PC-9 (cell line): ENCODE measurements around the gene EIF2AK3. TPM values are rescaled to one million over a fixed set of nuclear protein-coding genes. Genes with fewer than 3 reads are reported as not detected.

Experiments used
- BruUV-seq: library from RNA; stranded (reverse); fragments of 400-500 nt; replicated peaks from 2 replicates; lab custom pipeline; 2021; lab: Mats Ljungman, UMichigan
- CTCF ChIA-PET: fragments of 300-600 bp; sonication (Branson Sonifier 250); formaldehyde crosslinking; loops from one replicate; lab custom pipeline; 2022; ENCODE audit warnings: antibody characterized with exemption; lab: Charles Lee
- POLR2A ChIA-PET: fragments of 300-600 bp; sonication (Branson Sonifier 250); formaldehyde crosslinking; loops from one replicate; lab custom pipeline; 2022; ENCODE audit warnings: antibody characterized with exemption; ENCODE audit not compliant: unreplicated experiment; lab: Charles Lee
- DNase-seq, 2 experiments: peaks; one replicate each; pipeline versions ENCODE4 v3.0.0 to v3.0.0-alpha.2; 2015 to 2022; ENCODE audit warnings: mixed read lengths in 1 of 2
- H2AFZ ChIP-seq: fragments of 200-600 bp; sonication (generic); 2 replicates; pipeline ENCODE4 v1.8.1; 2017; ENCODE audit warnings: antibody characterized with exemption
- H3F3A ChIP-seq: fragments of 200-600 bp; sonication (generic); 2 replicates; pipeline ENCODE4 v1.8.1; 2017; ENCODE audit warnings: antibody characterized with exemption, mild to moderate bottlenecking, low read depth; ENCODE audit not compliant: insufficient read depth
- H3K27ac ChIP-seq: fragments of 200-600 bp; sonication (generic); 2 replicates; pipeline ENCODE4 v1.6.1; 2016; ENCODE audit warnings: mixed run types
- H3K27me3 ChIP-seq: fragments of 200-600 bp; sonication (generic); 2 replicates; pipeline ENCODE4 v1.6.1; 2016; ENCODE audit warnings: low read depth, mixed run types; ENCODE audit not compliant: insufficient read depth
- H3K36me3 ChIP-seq: fragments of 200-600 bp; sonication (generic); 2 replicates; pipeline ENCODE4 v1.6.1; 2016; ENCODE audit warnings: low read depth, mixed run types
- H3K4me1 ChIP-seq: fragments of 200-600 bp; sonication (generic); replicated peaks from 2 replicates; pipeline ENCODE4 v1.6.1; 2016; ENCODE audit warnings: mixed run types; ENCODE audit not compliant: insufficient read depth
- H3K4me2 ChIP-seq: fragments of 200-600 bp; sonication (generic); 2 replicates; pipeline ENCODE4 v1.6.1; 2017; ENCODE audit warnings: mixed run types
- H3K4me3 ChIP-seq: fragments of 200-600 bp; sonication (generic); 2 replicates; pipeline ENCODE4 v1.6.1; 2016; ENCODE audit warnings: mixed run types
- H3K79me2 ChIP-seq: fragments of 200-600 bp; sonication (generic); 2 replicates; pipeline ENCODE4 v1.6.1; 2017; ENCODE audit warnings: low read depth, mixed run types
- H3K9me2 ChIP-seq: fragments of 200-600 bp; sonication (generic); 2 replicates; pipeline ENCODE4 v1.8.1; 2017; ENCODE audit warnings: mild to moderate bottlenecking; ENCODE audit not compliant: insufficient read depth
- H3K9me3 ChIP-seq: fragments of 200-600 bp; sonication (generic); 2 replicates; pipeline ENCODE4 v1.8.1; 2016; ENCODE audit warnings: low read depth; ENCODE audit not compliant: insufficient read depth
- H4K20me1 ChIP-seq: fragments of 200-600 bp; sonication (generic); 2 replicates; pipeline ENCODE4 v1.8.1; 2017; ENCODE audit not compliant: insufficient read depth
- EZH2 ChIP-seq: fragments of 200-600 bp; sonication (generic); IDR thresholded peaks from 2 replicates; pipeline ENCODE4 v1.8.0; 2017; ENCODE audit warnings: antibody characterized with exemption, low read depth
- intact Hi-C: fragments of 100-400 bp; cut with micrococcal nuclease; formaldehyde crosslinking; loops from one replicate; pipeline ENCODE4 v1.10.0; 2022; ENCODE audit not compliant: unreplicated experiment
- total RNA-seq: library from RNA; stranded (reverse); gene quantifications from 2 replicates; pipeline ENCODE4 v1.2.3, GENCODE V29; 2021
- TF ChIP-seq, protein P1 (sequence below): fragments of 200-600 bp; sonication (generic); conservative IDR thresholded peaks from 2 replicates; pipeline ENCODE4 v1.6.1; 2017; ENCODE audit warnings: mixed run types, antibody characterized with exemption, mild to moderate bottlenecking, moderate library complexity

EIF2AK3 gene
- total RNA-seq, 1 experiment from 2014 or later = 8.8 TPM

DNA sequence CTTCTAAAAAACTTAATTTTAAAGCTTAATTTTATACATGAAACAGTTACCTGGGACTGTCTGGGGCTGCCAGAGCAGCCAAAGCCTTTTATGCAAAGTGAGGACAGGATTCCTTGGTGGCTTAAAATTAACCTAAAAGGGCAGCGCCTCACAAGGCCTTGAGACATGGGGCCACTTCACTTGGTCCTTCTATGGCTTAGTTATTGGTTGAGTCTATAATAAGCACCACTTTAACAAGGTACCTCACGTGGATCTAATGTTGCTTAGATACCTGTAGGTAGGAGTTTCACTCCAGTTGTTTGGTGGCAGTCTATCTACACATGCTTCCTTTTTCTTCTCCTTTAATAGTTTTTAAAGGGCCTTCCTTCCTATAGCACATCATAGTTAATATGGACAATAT is 51.6 kb downstream of the EIF2AK3 start:
- Histone ChIP-seq H3K27me3 (no peaks in the 10 kb centered on the region), H3K27ac (no peak overlapping the region), H3K4me1 (no peaks in the 10 kb centered on the region), H2AFZ (no peak overlapping the region), H3K4me3 (no peak overlapping the region), H3K9me3 (no peaks in the 10 kb centered on the region), H3K36me3 (peaks cover 11% of the 10 kb centered on the region), H4K20me1 (no peaks in the 10 kb centered on the region), H3K4me2 (no peak overlapping the region), H3K79me2 (no peaks in the 10 kb centered on the region), H3F3A (no peaks in the 10 kb centered on the region), H3K9me2 (no peaks in the 10 kb centered on the region)
- ChIA-PET POLR2A (no interaction called here), CTCF (no interaction called here)
- DNase-seq = no peak
- intact Hi-C loops = no loop called here
- BruUV-seq = no TSS peak
- TF ChIP-seq, protein P1, sequence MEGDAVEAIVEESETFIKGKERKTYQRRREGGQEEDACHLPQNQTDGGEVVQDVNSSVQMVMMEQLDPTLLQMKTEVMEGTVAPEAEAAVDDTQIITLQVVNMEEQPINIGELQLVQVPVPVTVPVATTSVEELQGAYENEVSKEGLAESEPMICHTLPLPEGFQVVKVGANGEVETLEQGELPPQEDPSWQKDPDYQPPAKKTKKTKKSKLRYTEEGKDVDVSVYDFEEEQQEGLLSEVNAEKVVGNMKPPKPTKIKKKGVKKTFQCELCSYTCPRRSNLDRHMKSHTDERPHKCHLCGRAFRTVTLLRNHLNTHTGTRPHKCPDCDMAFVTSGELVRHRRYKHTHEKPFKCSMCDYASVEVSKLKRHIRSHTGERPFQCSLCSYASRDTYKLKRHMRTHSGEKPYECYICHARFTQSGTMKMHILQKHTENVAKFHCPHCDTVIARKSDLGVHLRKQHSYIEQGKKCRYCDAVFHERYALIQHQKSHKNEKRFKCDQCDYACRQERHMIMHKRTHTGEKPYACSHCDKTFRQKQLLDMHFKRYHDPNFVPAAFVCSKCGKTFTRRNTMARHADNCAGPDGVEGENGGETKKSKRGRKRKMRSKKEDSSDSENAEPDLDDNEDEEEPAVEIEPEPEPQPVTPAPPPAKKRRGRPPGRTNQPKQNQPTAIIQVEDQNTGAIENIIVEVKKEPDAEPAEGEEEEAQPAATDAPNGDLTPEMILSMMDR = no peak
- no peak for TF ChIP-seq EZH2

DNA sequence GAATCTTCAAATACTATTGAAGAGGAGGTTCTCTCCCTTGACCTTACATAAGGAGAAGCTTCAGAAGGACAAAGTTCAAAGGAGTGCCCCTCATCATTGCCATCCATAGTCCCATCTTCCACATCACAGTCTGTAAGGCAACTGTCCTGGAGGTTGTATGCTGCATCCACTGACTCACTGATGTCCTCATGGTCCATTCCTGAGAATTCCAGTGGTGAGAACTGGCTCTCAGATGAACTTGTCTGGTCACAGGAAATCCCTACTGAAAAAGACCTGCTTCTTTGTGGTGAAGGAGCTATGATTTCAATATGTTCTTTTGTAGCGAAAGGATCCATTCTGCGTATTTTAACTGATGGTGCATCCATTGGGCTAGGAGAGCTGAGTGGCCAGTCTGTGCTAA is 52.2 kb downstream of the EIF2AK3 start:
- no peak overlapping the region for H3K27ac ChIP-seq
- H4K20me1 ChIP-seq = no peaks in the 10 kb centered on the region
- intact Hi-C loops = no loop called here
- POLR2A ChIA-PET = no interaction called here
- H3K9me2 ChIP-seq = no peaks in the 10 kb centered on the region
- H2AFZ ChIP-seq = no peak overlapping the region
- no peaks in the 10 kb centered on the region for H3K79me2 ChIP-seq
- BruUV-seq = no TSS peak
- H3K4me1 ChIP-seq = no peaks in the 10 kb centered on the region
- H3K36me3 ChIP-seq = peaks cover 14% of the 10 kb centered on the region
- H3K4me3 ChIP-seq = no peak overlapping the region
- H3F3A ChIP-seq = no peaks in the 10 kb centered on the region
- no peak overlapping the region for H3K4me2 ChIP-seq
- no peaks in the 10 kb centered on the region for H3K27me3 ChIP-seq
- TF ChIP-seq EZH2 = no peak
- TF ChIP-seq, protein P1 = no peak
- DNase-seq = no peak
- CTCF ChIA-PET = no interaction called here
- H3K9me3 ChIP-seq = no peaks in the 10 kb centered on the region

DNA sequence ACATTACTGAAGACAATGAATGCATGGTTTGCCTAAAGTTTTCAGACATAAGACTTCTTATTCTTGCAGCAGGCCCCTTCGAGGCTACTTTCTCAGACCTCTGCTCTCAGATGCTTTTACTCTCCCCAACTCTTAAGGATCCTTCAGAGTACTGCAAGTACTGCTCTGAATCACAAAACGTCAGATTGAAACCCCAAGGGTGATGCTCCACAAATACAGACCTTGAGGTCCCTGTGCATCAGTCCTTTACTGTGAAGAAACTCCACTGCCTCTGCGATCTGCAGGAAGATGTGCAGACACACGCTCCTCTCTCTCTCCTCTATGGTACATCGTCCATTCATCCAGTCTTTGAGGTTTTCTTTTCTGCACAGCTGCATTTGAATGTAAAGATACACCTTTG is 52.8 kb downstream of the EIF2AK3 start:
- no peak overlapping the region for H2AFZ ChIP-seq
- no peak overlapping the region for H3K27ac ChIP-seq
- no peak overlapping the region for H3K4me2 ChIP-seq
- POLR2A ChIA-PET = no interaction called here
- DNase-seq = no peak
- H3K9me3 ChIP-seq = no peaks in the 10 kb centered on the region
- H4K20me1 ChIP-seq = no peaks in the 10 kb centered on the region
- peaks cover 14% of the 10 kb centered on the region for H3K36me3 ChIP-seq
- H3K4me3 ChIP-seq = no peak overlapping the region
- no TSS peak for BruUV-seq
- no peaks in the 10 kb centered on the region for H3K9me2 ChIP-seq
- TF ChIP-seq, protein P1 = no peak
- no peak for TF ChIP-seq EZH2
- CTCF ChIA-PET = no interaction called here
- H3K27me3 ChIP-seq = no peaks in the 10 kb centered on the region
- intact Hi-C loops = no loop called here
- no peaks in the 10 kb centered on the region for H3F3A ChIP-seq
- no peaks in the 10 kb centered on the region for H3K79me2 ChIP-seq
- no peaks in the 10 kb centered on the region for H3K4me1 ChIP-seq
